Glutamatergic neuron (in vitro differentiated cells): Measurements from ENCODE around the gene IMMP2L. TPM values are rescaled to one million over a fixed set of nuclear protein-coding genes. Genes with fewer than 3 reads are reported as not detected.

Experiments
- DNase-seq: peaks from one replicate; pipeline ENCODE4 v3.0.0; 2022
- H3K27ac Mint-ChIP-seq: one replicate; pipeline ENCODE4 v1.8.0; 2020; ENCODE audit warnings: mild to moderate bottlenecking, mixed read lengths, inconsistent platforms; ENCODE audit not compliant: unreplicated experiment
- H3K27me3 Mint-ChIP-seq: one replicate; pipeline ENCODE4 v1.8.0; 2020; ENCODE audit warnings: mild to moderate bottlenecking, moderate library complexity, mixed read lengths, inconsistent platforms; ENCODE audit not compliant: unreplicated experiment
- H3K36me3 Mint-ChIP-seq: one replicate; pipeline ENCODE4 v1.8.0; 2020; ENCODE audit warnings: mild to moderate bottlenecking, mixed read lengths, inconsistent platforms; ENCODE audit not compliant: unreplicated experiment
- H3K4me1 Mint-ChIP-seq: one replicate; pipeline ENCODE4 v1.8.0; 2020; ENCODE audit warnings: mild to moderate bottlenecking, low read depth, mixed read lengths, inconsistent platforms; ENCODE audit not compliant: unreplicated experiment
- H3K4me3 Mint-ChIP-seq: one replicate; pipeline ENCODE4 v1.8.0; 2020; ENCODE audit warnings: mild to moderate bottlenecking, mixed read lengths, inconsistent platforms; ENCODE audit not compliant: unreplicated experiment
- H3K9me3 Mint-ChIP-seq: one replicate; pipeline ENCODE4 v1.8.0; 2020; ENCODE audit warnings: mild to moderate bottlenecking, moderate library complexity, mixed read lengths, inconsistent platforms; ENCODE audit not compliant: unreplicated experiment
- total RNA-seq: library from RNA; stranded (reverse); fragmentation: NEBNext Ultra II Directional; extraction: Animal tissue kit (Norgen Biotek cat#: 25700); gene quantifications from one replicate; pipeline ENCODE4 v1.2.1, GENCODE V29; 2021; ENCODE audit not compliant: unreplicated experiment
- TF ChIP-seq, protein P1 (sequence below): fragments of 200-600 bp; sonication (generic); IDR thresholded peaks from one replicate; pipeline ENCODE4 v1.5.0; 2021; ENCODE audit not compliant: partially characterized antibody, unreplicated experiment

Gene IMMP2L
- total RNA-seq, 1 donor from 2014 or later = 9.6 TPM

DNA sequence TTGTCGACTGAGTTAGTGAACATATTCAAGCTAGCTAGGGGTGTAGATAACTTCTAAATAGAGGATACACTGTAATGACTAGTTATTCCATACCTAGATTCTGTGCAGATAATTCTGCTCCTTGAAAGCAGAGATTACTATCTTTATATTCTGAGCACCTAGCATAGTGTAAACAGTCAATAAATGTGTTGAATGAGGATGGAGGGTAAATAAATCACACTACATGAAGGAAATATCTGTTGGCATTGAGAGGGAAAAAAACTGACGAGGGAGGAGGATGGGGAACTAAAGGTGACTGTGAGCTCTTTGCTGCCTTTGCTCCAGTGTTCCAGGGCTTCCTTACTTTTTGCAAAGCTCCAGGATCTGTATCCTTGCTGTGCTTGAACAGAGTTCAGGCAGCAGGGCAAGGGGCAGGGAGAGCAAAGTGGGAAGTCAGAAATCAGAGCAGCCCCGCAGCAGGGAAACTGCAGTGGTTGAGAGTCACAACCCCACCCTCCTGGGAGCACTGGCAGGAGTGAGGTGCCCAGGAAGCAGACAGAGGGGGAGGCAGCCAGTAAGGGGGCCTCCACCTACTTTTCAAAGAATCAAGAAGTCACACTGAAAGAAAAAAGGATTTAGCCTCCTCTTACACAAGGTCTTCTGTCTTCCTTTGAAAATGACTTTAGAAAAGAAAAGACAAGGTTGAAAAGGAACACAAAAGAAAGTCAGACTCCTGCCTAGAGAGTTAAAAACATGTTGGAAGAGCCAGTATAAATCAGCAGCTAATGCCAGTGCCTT, 543.1 kb downstream of the IMMP2L start:
- H3K27me3 Mint-ChIP-seq = no peaks in the 10 kb centered on the region
- no peaks in the 10 kb centered on the region for H3K9me3 Mint-ChIP-seq
- TF ChIP-seq, protein P1, sequence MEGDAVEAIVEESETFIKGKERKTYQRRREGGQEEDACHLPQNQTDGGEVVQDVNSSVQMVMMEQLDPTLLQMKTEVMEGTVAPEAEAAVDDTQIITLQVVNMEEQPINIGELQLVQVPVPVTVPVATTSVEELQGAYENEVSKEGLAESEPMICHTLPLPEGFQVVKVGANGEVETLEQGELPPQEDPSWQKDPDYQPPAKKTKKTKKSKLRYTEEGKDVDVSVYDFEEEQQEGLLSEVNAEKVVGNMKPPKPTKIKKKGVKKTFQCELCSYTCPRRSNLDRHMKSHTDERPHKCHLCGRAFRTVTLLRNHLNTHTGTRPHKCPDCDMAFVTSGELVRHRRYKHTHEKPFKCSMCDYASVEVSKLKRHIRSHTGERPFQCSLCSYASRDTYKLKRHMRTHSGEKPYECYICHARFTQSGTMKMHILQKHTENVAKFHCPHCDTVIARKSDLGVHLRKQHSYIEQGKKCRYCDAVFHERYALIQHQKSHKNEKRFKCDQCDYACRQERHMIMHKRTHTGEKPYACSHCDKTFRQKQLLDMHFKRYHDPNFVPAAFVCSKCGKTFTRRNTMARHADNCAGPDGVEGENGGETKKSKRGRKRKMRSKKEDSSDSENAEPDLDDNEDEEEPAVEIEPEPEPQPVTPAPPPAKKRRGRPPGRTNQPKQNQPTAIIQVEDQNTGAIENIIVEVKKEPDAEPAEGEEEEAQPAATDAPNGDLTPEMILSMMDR = no peak
- peaks cover 7% of the 10 kb centered on the region for H3K36me3 Mint-ChIP-seq
- H3K4me3 Mint-ChIP-seq = no peak overlapping the region
- no peak overlapping the region for H3K27ac Mint-ChIP-seq
- peak; percentile 17 for DNase-seq
- H3K4me1 Mint-ChIP-seq = no peaks in the 10 kb centered on the region

- H3K4me3 Mint-ChIP-seq = no peak overlapping the region
- no peaks in the 10 kb centered on the region for H3K9me3 Mint-ChIP-seq
- no peak for DNase-seq
- H3K36me3 Mint-ChIP-seq = peaks cover 7% of the 10 kb centered on the region
- TF ChIP-seq, protein P1 = no peak
- no peak overlapping the region for H3K27ac Mint-ChIP-seq
- no peaks in the 10 kb centered on the region for H3K27me3 Mint-ChIP-seq
- H3K4me1 Mint-ChIP-seq = no peaks in the 10 kb centered on the region
These were observed 543.8 kb downstream of the IMMP2L start for GRCh38 chr7:111018447-111018846.

DNA sequence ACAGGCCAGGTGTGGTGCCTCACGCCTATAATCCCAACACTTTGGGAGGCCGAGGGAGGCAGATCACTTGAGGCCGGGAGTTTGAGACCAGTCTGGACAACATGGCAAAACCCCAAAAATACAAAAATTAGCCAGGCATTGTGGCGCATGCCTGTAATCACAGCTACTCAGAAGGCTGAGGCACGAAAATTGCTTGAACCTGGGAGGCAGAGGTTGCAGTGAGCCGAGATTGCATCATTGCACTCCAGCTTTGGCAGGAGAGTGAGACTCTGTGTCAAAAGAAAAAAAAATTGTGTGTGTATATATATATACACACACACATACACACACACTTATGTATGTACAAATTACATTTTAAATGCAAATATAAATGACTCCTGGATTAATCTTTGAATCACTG, 548.2 kb downstream of the IMMP2L start:
- H3K9me3 Mint-ChIP-seq = no peaks in the 10 kb centered on the region
- H3K36me3 Mint-ChIP-seq = no peaks in the 10 kb centered on the region
- H3K4me1 Mint-ChIP-seq = no peaks in the 10 kb centered on the region
- no peak overlapping the region for H3K4me3 Mint-ChIP-seq
- no peaks in the 10 kb centered on the region for H3K27me3 Mint-ChIP-seq
- no peak overlapping the region for H3K27ac Mint-ChIP-seq
- TF ChIP-seq, protein P1 = no peak
- no peak for DNase-seq

- no peak overlapping the region for H3K27ac Mint-ChIP-seq
These were observed 549.3 kb downstream of the IMMP2L start for GRCh38 chr7:111012799-111013675.

More at GRCh38 chr7:111012799-111013675, 549.3 kb downstream of the IMMP2L start:
- Mint-ChIP-seq H3K4me1 (no peaks in the 10 kb centered on the region), H3K27me3 (no peaks in the 10 kb centered on the region), H3K36me3 (no peaks in the 10 kb centered on the region), H3K9me3 (no peaks in the 10 kb centered on the region), H3K4me3 (no peak overlapping the region)
- DNase-seq = no peak
- TF ChIP-seq, protein P1 = no peak
